ENCODE measurements around the gene RET. TPM values are rescaled to one million over a fixed set of nuclear protein-coding genes. Genes with fewer than 3 reads are reported as not detected.
A peak's percentile ranks its signal among the peaks of the same experiment; 100 is the strongest.

Gene RET
- total RNA-seq, 2 donors from 2014 or later: 1.2 to 3.5 TPM

- no peak overlapping the region for H3K4me3 ChIP-seq (ENCODE audit: low read length)
- H3K4me3 Mint-ChIP-seq: no peak overlapping the region
- H3K27me3 ChIP-seq (ENCODE audit: control insufficient read depth, insufficient read depth, low read length, poor library complexity, severe bottlenecking): no peaks in the 10 kb centered on the region
- no peak overlapping the region for H3K27ac Mint-ChIP-seq
- H3K9ac ChIP-seq (ENCODE audit: extremely low read depth, low read length, poor library complexity, severe bottlenecking): no peak overlapping the region
- DNase-seq: no peak
- H3K4me1 Mint-ChIP-seq: no peaks in the 10 kb centered on the region
- H3K27ac ChIP-seq (ENCODE audit: low read depth, low read length): no peak overlapping the region
- TF ChIP-seq CTCF (conservative IDR thresholded peaks at IDR 0.05): no peak
- no peaks in the 10 kb centered on the region for H3K4me1 ChIP-seq (ENCODE audit: control insufficient read depth, insufficient read depth, low read length)
- no peaks in the 10 kb centered on the region for H3K27me3 Mint-ChIP-seq (ENCODE audit: insufficient read depth)
- H3K9me3 ChIP-seq (ENCODE audit: control insufficient read depth, low read length): no peaks in the 10 kb centered on the region
- WGBS, 2 experiments (ENCODE audit: insufficient coverage in 1 of 2, insufficient read length in 1 of 2): 91 to 100% methylated on average over 1 to 24 of the region's 24 CpGs
- H3K9me3 Mint-ChIP-seq: no peaks in the 10 kb centered on the region
- no peaks in the 10 kb centered on the region for H3K36me3 Mint-ChIP-seq (ENCODE audit: low read depth)
- H3K36me3 ChIP-seq (ENCODE audit: control insufficient read depth, insufficient read depth, low read length): no peaks in the 10 kb centered on the region
Measured at GRCh38 chr10:43114088-43114742, 37.3 kb downstream of the RET start.

DNA sequence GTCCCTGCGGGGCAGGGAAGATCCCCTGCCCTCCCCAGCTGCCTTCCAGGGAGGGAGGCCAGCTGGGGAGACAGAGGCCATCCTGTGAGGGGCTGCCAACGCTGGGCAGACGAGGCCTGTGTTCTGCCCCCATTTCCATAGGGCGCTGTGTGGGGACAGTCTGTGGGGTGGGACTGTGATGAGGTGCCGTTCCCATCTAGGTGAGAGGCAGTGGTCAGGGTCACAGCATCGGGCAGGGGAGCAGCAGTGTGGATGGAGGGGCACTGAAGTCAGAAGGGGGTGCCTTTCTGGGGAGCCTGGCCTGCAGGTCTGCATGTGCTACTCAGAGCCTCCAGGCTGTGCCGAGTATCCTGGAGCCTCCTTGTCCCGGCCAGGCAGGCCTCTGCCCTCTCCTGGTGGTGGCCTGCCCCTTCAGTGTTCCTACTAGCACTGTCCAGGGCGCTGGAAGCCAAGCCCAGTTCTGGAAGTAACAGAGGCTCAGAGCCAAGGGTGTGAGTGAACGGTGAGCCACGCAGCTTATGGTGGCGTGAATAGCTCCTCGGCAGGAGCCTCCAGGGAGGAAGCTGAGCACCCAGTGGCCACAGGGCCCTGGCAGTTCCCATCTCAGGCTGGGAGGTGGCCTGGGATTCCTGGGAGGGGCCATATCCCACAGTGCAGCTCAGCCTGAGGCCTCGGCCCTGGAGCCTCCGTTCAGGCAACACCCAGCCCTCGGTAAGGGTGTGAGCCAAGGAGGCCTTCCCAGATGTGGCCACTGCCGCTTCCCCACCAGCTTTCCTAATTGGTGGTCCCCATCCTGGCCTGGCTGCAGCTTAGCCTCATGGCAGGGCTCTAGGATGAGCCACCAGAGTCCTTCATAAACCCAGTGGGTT, 38.1 kb downstream of the RET start:
- H3K27ac ChIP-seq (ENCODE audit: low read depth, low read length): no peak overlapping the region
- no peak for DNase-seq
- Mint-ChIP-seq H3K9me3 (no peaks in the 10 kb centered on the region), H3K27ac (no peak overlapping the region), H3K4me3 (no peak overlapping the region), H3K27me3 (ENCODE audit: insufficient read depth) (no peaks in the 10 kb centered on the region), H3K4me1 (no peaks in the 10 kb centered on the region), H3K36me3 (ENCODE audit: low read depth) (no peaks in the 10 kb centered on the region)
- no peaks in the 10 kb centered on the region for H3K4me1 ChIP-seq (ENCODE audit: control insufficient read depth, insufficient read depth, low read length)
- no peaks in the 10 kb centered on the region for H3K36me3 ChIP-seq (ENCODE audit: control insufficient read depth, insufficient read depth, low read length)
- H3K27me3 ChIP-seq (ENCODE audit: control insufficient read depth, insufficient read depth, low read length, poor library complexity, severe bottlenecking): no peaks in the 10 kb centered on the region
- H3K9me3 ChIP-seq (ENCODE audit: control insufficient read depth, low read length): no peaks in the 10 kb centered on the region
- H3K9ac ChIP-seq (ENCODE audit: extremely low read depth, low read length, poor library complexity, severe bottlenecking): no peak overlapping the region
- H3K4me3 ChIP-seq (ENCODE audit: low read length): no peak overlapping the region
- 86 to 92% methylated on average over 4 to 17 of the region's 17 CpGs for WGBS, 2 experiments (ENCODE audit: insufficient coverage in 1 of 2, insufficient read length in 1 of 2)
- TF ChIP-seq CTCF (conservative IDR thresholded peaks at IDR 0.05): peak; percentile 28

GRCh38 chr10:43115881-43116595, 39.2 kb downstream of the RET start:
- TF ChIP-seq CTCF (conservative IDR thresholded peaks at IDR 0.05): no peak
- DNase-seq: no peak
- Histone ChIP-seq H3K9ac (ENCODE audit: extremely low read depth, low read length, poor library complexity, severe bottlenecking) (no peak overlapping the region), H3K4me1 (ENCODE audit: control insufficient read depth, insufficient read depth, low read length) (no peaks in the 10 kb centered on the region), H3K27ac (ENCODE audit: low read depth, low read length) (no peak overlapping the region), H3K4me3 (ENCODE audit: low read length) (no peak overlapping the region), H3K27me3 (ENCODE audit: control insufficient read depth, insufficient read depth, low read length, poor library complexity, severe bottlenecking) (no peaks in the 10 kb centered on the region), H3K36me3 (ENCODE audit: control insufficient read depth, insufficient read depth, low read length) (no peaks in the 10 kb centered on the region), H3K9me3 (ENCODE audit: control insufficient read depth, low read length) (no peaks in the 10 kb centered on the region)
- Mint-ChIP-seq H3K27me3 (ENCODE audit: insufficient read depth) (no peaks in the 10 kb centered on the region), H3K27ac (no peak overlapping the region), H3K36me3 (ENCODE audit: low read depth) (no peaks in the 10 kb centered on the region), H3K4me1 (no peaks in the 10 kb centered on the region), H3K4me3 (no peak overlapping the region), H3K9me3 (no peaks in the 10 kb centered on the region)
- 94% methylated on average over 5 to 10 of the region's 10 CpGs for WGBS, 2 experiments (ENCODE audit: insufficient coverage in 1 of 2, insufficient read length in 1 of 2)
